NK-92 treated with Interleukin-12 subunit alpha and Interleukin-12 subunit beta, amount 100 ng/mL, for 24 hours (cell line): Measurements from ENCODE around the gene WBP1L.
A peak's percentile ranks its signal among the peaks of the same experiment; 100 is the strongest.
"Not testable (repeated sequence)": the region's sequence is repeated elsewhere in the genome, so short reads cannot be mapped to it uniquely, and the experiment has no call there.

Experiments used
- DNase-seq: peaks from one replicate; lab custom pipeline; 2025; lab: John Stamatoyannopoulos, UW

WBP1L gene

DNA sequence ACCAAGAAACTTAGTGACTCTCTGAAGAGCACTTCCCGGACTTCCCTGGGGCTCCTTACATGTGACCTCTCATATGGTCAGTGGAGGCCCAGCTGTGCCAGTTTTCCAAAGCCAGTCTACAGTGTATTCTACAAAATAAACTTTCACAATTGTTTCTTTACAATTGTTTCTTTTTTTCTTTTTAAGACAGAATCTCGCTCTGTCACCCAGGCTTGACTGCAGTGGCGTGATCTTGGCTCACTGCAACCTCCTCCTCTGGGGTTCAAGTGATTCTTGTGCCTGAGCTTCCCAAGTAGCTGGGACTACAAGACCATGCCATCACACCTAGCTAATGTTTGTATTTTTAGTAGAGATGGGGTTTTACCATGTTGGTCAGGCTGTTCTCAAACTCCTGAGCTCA lies 67.6 kb downstream of the WBP1L start:
- DNase-seq = no peak

DNA sequence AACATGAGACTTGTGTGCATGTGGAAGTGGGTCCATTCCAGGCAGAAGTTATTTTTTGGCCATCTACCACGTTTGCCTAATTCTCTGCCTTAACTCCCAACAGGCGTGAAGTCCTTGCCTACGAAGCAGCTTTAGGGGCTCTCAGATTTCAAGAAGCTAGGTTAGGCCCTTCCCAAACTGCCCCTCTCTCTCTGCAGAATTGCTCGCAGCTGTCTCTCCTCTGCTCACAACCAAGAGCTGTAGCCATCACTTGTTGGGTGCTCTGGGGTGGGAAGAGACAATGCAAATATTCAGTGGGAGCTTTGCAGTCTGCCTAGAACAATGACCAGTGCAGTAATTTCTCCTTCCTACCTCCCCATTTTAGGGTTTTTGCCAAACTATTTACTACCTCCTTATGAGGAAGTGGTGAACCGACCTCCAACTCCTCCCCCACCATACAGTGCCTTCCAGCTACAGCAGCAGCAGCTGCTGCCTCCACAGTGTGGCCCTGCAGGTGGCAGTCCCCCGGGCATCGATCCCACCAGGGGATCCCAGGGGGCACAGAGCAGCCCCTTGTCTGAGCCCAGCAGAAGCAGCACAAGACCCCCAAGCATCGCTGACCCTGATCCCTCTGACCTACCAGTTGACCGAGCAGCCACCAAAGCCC lies 68.6 kb downstream of the WBP1L start:
- DNase-seq = peak; percentile 8

DNA sequence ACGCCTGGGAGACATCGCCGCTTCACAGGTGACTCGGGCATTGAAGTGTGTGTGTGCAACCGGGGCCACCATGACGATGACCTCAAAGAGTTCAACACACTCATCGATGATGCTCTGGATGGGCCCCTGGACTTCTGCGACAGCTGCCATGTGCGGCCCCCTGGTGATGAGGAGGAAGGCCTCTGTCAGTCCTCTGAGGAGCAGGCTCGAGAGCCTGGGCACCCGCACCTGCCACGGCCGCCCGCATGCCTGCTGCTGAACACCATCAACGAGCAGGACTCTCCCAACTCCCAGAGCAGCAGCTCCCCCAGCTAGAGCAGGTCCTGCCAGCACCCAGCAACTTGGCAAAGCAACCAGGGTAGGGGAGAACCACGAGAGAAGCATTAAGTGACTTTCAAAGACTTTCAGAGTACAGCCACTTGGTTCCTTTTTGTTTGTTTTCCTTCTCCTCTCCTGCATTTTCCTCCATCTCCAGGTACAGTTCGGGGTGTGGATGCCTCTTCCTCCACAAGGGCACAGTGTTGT lies 69.3 kb downstream of the WBP1L start:
- no peak for DNase-seq

DNA sequence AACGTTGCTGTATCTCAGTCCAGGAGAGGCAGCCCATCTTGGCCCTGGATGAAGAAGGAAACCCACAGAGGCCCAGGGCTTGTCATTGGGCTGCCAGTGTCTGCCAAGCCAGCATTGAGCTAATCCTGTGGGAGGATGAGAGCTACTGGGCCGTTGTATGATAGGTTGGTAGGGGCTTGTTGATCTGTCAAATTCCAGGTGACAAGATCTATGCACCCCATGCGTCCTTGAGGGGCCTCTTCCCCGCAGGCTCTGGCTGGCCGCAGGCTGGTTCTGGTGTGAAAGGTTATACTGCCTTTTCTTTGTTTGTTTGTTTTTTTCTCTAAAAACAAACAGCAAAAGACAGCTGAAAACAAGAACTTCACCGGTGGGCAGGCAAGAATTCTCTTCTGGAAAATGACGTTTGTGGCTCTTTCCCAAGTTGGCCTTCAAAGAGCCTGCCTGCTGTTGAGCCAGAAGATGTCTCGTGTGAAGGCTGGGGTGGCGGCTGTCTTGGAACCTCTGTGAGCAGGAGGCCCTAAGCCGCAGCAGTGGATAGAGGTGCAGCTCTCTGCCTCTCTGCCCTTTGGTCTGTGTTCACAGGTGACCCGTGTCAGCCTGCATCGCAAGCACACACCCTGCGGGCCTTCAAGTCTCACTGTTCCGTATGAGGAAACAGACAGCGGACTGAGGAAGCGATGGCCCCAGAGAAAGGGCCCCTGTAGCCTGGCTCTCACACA lies 70.1 kb downstream of the WBP1L start:
- no peak for DNase-seq

DNA sequence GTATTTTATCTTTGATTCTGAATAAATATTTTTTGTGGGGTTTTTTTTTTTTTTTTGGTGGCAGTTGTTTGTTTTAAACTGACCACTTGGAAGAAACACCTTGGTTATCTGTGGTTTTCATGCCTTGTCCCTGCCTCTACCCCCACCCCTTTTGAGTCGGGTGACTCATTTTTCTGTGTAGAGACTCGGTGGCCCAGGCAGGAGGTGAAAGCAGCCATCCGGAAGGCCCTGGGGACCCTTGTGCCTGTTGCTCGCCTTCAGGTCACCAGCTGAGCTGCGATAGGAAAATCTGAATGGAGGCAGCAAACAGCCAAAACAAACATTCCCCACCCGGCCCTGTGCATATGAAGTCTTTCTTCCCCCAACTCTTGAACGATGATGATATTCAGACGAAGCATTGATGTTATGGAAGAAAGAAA lies 70.7 kb downstream of the WBP1L start:
- DNase-seq = peak; percentile 28

DNA sequence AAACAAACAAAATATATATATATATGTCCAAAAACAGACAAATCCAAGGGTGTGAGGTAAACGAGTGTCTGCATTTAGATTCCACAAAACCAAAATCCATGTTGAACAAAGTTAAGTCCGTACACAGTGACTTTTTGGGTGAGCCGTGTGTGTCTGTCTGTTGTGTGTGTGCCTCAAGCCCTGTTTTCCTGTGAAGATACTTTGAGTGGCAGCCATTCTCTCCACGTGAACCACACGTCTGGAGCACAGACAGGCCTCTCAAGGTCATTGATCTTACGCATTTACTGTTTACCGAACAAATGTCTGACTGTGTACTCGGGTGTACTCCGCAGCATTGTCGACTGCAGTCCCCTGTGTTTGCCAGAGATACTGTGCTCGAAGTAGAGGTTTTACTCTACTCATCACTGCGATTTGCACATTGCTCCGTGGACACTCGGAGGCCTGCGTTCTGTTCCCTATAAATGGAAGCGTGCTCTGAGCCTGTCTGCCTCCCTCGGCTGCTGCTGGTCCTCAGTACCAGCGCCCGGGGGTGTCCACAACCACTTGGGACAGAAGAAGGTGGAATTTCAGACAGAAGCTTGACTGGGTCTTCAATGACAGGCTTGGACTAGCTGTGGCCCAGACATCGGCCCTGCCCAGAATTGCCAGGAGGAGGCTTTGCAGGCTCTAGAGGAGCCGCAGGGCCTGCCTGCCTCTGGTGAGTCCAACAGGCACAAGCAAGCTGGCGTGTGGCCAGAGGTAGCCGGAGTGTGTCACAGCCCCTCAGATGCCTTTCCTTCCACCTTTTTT lies 71.3 kb downstream of the WBP1L start:
- no peak for DNase-seq

DNA sequence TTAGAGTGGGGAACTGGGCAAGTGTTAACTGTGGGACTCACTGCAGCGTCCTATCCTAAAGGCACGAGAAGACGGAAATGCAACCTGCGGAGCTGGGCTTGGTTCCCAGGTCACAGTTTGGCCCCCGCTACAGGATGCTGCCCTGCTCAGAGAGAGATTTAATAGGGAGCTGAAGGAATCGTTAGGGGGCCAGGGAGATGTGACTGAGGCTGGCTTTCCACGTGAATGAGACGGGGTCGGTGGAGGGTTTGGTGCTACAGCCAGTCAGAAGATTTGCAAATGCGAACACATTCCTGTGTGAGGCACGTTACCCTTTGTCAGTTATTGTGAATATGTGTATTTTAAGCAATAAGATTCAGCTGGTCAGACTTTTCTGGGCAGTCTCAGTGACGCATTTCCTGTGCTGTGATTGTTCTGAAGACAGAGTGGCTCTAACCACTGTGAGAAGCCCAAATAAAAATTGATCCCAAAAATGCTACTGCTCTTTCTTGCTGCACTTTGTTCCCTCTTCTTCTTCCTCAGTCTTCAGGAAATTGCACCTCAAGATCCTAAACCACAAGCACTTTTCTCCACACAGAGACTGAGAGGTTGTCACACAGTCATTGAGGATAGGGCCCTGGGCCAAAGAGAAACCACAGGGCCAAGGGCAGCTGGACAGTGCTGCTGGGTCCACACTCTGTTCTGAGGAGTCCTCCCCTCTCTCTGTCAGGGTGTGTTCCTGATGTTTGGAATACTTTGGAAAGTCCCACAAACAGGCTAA lies 72.2 kb downstream of the WBP1L start:
- no peak for DNase-seq

DNA sequence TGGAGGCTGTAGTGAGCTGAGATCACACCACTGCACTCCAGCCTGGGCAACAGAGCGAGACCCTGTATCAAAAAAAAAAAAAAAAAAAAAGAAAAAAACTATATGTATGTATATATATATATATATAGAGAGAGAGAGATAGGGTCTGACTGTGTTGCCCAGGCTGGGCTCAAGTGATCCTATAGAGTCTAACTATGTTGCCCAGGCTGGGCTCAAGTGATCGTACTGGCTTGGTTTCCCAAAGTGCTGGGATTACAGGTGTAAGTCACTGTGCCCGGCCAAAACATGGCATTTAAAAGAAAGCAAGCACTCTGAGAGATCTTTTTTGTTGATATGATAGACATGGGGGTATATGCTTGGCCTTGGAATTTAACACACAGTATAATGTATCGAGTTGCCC lies 73.4 kb downstream of the WBP1L start:
- no peak for DNase-seq

DNA sequence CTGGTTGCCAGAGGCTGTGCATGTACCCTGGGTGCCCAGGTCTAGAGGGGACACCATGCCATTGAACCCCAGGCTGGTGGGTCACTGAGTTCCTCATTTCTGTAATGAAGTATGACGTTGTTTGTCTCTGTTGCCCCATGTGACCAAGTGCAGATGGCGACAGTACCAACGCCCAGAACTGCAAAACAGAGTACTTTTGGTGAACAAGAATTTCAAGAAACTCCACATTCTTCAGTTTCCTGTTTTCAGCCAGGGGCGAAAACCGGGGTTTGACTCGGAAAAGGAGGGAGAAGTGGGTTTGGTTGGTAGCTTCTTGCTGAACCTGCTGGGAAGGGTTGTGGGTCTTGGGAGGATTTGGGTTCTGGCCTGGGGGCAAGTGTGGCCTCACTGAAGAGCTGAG lies 75.3 kb downstream of the WBP1L start:
- no peak for DNase-seq

DNA sequence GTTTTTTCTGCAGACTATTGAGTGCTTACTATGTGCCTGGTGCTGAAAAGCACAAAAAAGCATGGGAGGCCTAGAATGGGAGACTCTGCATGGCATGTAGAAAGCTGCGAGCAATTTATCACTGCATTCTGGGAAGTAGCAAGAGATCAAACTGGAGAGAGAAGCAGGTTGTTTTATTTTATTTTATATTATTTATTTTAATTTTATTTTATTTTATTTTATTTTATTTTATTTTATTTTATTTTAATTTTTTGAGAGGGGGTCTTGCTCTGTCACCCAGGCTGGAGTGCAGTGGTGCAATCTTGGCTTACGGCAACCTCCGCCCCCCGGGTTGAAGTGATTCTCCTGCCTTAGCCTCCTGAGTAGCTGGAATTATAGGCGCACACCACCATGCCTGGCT lies 76.3 kb downstream of the WBP1L start:
- DNase-seq = not testable (repeated sequence)

DNA sequence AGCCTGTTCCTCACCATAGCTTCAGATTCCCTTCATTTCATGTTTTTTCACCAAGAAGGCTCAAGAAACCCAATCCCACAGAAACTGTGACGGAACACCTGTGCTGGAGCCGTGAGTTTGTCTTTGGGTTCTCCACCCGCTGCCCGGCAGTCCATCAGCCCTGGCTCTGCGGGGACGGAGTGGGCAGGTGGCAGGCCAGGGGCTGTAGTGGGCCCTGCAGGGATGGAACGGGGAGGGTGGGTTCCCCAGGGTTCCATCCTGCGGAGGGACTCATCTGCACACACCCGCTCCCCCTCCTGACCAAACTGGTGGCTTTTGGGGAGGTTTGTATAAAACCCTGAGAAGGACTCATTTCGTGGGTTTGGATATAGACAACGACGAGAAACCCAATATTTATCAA lies 78.5 kb downstream of the WBP1L start:
- DNase-seq = no peak

DNA sequence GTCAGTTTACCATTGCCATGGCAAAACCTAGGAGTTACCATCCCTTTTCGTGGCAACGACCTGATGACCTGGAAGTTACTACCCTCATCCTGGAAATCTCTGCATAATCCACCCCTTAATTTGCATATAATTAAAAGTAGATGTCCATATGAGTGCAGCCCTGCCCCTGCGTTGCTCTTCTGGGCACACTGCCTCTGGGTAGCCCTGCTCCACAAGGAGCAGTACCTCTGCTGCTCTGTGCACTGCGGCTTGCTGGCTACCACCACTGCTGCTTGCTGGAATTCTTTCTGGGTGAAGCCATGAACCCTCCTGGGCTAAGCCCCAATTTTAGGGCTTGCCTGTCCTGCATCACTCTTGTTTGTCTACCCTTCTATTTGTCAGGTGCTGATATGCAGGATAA lies 80.9 kb downstream of the WBP1L start:
- no peak for DNase-seq

DNA sequence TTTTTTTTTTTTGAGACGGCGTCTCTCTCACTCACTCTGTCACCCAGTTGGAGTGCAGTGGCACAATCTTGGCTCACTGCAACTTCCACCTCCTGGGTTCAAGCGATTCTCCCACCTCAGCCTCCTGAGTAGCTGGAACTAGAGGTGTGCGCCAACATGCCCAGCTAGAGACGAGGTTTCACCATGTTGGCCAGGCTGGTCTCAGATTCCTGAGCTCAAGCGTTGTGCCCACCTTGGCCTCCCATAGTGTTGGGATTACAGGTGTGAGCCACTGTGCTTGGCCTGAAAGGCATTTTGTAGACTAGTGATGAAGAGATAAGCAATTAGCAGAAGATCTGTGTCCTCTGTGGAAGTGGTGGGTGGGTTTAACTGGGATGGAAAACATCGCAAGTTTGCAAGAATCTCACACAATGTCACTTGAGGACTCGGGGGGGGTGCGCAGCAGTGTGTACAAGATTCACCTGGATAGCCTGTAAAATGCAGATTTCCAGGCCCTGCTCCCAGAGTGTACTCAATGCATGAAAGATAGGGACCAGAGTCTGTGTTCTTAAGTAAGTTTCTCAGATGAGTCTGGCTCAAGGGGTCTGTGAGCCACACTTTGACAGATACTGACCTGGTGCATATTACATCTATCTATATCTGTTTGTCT lies 82.5 kb downstream of the WBP1L start:
- no peak for DNase-seq

DNA sequence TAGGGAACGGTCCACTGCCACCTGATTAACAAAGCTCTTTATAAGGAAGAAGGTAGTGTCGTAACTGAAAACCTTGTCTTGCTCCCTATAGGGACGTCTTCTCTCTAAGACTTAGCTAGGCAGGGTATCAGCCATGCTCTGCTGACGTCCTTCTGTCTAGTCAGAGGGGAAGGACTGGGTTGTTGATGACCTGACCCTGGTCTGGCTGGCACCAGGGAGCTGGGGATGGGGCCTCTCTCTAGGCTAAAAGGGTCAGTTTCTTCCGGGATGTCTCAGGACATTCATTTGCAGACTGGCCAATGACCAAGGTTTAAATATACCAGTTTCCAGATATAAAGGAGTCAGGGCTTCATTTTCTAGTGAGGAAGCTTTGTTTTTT lies 83.8 kb downstream of the WBP1L start:
- DNase-seq = no peak

DNA sequence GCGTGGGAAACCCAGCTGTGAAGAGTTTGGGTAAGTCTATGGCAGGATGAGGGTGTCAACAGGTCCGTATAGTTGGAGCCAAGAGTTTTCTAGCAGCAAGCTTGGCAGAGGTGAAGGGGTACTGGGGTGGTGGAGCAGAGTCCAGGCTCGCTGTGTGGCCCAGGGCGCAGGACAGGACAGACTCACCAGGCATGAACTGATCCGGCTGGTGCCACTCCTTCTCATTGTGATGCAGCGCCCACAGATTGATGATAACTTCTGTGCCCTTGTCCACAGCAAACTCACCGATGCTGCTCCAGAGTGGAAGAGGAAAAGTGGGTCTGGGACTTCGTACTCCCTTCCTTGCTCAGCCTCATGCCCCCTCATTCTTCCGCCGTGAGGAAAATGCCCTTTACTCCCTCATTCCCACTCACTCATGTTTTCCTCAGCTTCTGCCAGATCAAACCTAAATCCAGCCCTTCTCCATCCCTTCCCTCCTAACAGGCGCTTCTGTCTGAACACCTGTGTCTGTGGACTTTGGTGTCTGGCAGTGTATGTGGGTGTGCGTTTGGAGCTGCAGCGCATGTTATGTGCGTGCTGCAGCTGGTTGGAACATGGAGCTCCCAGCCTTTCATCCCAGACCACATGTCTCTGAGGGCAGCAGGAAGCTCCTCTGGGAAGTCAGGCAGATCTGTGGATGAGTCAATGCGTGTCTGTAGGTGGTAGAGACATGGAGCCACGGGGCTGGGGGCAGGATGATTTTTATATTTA lies 87.7 kb downstream of the WBP1L start:
- no peak for DNase-seq

DNA sequence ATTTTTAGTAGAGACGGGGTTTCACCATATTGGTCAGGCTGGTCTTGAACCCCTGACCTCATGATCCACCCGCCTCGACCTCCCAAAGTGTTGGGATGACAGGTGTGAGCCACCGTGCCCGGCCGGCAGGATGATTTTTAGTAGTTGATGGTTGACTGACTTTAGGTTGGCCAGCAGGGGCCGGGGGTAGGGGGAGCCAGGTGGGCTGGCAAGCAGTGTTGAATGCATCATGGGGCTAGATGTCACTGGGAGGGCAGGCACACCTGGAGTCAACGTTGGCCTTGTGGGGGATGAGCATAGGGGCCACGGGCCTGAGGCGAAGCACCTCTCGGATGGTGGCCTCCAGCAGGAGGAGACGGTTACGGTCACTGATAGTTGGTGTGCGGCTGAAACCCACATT lies 88.5 kb downstream of the WBP1L start:
- DNase-seq = no peak

DNA sequence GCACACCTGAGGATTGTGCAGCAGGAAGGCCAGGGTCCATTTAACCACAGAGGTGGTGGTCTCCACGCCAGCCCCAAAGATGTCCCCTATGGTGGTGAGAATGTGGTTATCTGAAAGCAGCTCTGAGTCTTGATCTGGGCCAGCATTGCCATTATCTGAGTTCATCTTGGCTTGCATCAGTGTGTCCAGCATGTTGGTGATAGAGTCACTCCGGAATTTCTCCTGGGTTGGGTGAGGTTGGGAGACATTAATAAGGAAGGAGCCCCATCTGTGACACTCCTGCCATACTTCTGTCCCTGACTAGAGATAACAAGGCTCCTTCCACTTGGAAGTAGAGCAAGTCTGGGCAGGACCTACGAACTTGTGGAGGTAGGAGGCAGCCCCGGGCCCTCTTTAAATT lies 89.2 kb downstream of the WBP1L start:
- no peak for DNase-seq

DNA sequence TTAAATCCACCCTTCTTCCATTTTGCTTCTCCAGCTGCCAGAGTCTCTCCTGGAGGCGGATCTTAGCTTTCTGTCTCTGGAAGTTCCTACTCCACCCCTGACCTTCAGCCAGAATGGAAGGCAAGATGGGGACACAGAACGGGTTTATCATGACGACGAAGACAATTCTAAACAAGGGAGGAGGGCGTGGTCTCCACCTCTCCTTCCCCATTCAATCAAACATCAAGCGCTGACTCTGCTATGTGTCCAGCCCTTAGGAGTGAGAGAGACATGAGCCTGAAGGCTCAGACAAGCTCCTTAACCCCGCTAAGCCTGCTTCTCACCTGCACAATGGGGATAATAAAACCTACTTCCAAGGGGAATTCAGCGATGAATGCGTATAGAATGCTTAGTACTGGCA lies 90.4 kb downstream of the WBP1L start:
- no peak for DNase-seq

DNA sequence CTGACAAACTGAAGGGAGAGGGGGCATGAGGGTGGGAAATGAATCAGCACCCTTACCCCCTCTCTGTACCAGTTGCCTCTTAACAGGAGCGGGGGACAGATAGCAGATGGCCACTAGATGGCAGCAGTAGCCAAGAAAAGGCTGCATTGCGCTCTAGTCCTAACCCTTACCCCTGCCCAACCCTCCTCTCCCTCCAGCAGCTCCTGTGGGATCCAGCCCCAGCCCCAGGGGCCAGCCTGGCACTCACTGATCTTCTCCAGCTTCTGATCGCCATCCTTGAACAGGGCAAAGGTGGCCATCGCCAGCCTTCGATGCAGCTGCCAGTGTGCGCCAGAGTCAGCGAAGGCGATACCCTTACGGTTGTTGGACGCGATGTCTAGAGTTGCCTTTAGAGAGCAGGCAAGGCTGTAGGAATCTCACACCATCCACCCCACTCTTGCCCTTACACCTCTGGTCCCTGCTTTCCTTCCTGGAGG lies 91.3 kb downstream of the WBP1L start:
- DNase-seq = peak; percentile 25

DNA sequence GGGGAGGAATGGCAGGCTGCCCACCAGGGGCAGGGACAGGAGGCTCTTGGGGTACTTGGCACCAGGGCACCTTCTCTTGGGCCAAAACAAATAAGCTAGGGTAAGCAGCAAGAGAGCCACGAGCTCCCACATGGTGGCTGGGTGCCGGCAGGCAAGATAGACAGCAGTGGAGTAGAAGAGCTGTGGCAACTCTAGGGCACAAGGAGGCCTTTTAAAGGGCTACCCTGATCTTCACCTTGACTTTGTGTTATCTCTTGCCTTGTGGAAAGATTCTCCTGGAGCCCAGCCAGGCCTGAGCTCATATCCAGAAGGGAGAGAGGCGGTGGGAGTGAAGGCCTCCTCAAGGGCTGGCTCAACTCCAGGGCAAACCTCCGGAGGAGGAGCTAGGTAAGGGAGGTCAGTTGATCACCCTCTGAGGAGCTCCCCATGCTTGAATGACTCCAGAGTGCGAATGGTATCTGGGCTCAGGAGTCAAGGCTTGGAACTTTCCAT lies 93.5 kb downstream of the WBP1L start, which contains the start of gene CYP17A1:
TSS of gene CYP17A1 (minus strand) at position 184 of the 492 bp plus-strand sequence. CDS start at position 132, 52 bp downstream.
- no peak for DNase-seq
